ES-I3 (cell line): ENCODE measurements around the gene DFFB.
"Not testable (repeated sequence)": the region's sequence is repeated elsewhere in the genome, so short reads cannot be mapped to it uniquely, and the experiment has no call there.

Experiments
- H3K36me3 ChIP-seq: 2 replicates; pipeline ENCODE4 v1.6.1; 2013; ENCODE audit warnings: mild to moderate bottlenecking, low read length, control low read depth, moderate library complexity; ENCODE audit not compliant: insufficient read depth
- H3K4me1 ChIP-seq: 2 replicates; pipeline ENCODE4 v1.6.1; 2013; ENCODE audit warnings: mild to moderate bottlenecking, control low read depth, low read length; ENCODE audit not compliant: insufficient read depth
- H3K9ac ChIP-seq: 2 replicates; pipeline ENCODE4 v1.6.1; 2013; ENCODE audit warnings: low read depth, mild to moderate bottlenecking, low read length, moderate library complexity
- H3K9me3 ChIP-seq: 2 replicates; pipeline ENCODE4 v1.6.1; 2013; ENCODE audit warnings: mild to moderate bottlenecking, low read length, moderate library complexity; ENCODE audit not compliant: control insufficient read depth, insufficient read depth

DFFB gene

DNA sequence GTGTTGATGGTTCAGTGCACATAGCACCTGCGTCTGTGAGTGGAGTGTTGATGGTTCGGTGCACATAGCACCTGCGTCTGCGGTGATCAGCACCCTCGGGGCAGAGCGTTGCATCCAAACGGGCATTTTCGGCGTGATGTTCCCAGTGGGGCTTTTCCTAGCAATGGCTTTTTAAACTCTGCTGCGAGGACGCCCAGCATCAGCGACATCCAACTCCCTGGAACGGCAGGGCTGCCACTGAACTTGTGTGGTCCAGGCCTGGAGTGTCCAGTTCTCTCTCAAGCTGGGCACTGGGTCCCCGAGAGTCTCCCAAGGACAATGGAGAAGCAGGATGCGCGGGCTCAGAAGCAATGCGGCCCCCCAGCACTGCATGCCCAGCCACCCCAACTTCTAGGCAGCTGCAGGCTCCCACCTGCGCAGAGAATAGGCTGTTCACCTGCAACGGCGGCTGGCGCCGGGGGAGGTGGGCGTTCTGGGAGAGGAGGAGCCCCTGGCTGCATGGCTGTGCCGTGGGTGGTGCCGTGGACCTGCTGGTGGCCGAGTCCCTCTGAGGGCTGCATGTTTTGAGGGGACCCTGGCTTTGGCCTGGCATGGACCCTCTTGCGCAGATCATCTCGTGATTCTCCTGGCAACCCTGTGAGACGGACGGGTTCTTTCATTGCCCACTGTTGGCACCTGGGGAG, 52.9 kb downstream of the DFFB start:
- Histone ChIP-seq H3K4me1 (no peaks in the 10 kb centered on the region; the same call in 1 of the 2 replicates), H3K36me3 (no peaks in the 10 kb centered on the region), H3K9ac (no peak overlapping the region), H3K9me3 (no peaks in the 10 kb centered on the region)

DNA sequence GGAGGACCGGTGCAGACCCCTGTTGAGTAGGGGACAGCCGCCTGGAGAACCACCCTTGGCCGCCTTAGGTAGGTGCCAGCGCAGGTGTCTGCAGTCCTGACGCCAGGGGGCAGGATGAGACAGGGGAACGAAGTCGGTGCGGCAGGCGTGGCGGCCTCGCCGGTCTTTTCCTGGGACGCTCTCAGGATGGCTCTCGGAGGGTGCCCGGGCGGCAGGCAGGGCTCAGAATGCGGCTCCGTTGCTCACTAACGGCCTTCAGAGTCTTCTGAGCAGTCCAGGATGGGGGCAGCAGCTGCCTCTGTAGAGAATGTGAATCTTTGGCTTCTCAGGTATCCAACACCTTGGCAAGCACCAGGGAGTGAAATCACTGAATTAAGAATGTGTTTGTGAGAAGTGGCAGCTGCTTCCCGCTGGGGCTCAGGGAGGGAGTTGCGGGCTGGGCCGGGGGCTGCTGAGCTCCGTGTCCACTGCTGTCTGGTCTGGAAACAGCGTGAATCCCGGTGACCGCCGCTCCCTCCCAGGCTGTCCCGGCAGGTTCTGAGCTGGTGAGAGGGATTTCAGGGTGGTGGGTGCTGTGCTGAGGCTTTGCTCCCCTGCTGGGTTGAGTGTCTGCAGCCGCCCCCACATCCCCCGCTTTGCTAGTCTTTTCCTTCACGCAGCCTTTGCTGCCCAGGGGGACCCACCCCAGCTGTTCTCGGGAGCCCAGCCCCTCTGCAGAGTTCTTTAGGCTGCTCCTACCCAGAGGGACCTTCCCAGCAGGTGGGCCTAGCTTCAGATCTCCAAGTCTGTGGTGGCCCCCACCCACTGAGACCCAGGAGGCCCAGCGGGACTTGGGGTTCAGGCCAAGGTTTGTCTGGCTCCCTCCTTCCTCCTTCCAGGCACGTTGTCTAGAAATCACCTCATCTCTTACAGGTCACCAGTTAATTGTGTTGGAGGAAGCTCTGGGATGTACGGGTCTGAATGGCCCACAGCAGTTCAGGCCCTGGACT, 53.9 kb downstream of the DFFB start:
- Histone ChIP-seq H3K9ac (no peak overlapping the region), H3K9me3 (no peaks in the 10 kb centered on the region), H3K4me1 (no peaks in the 10 kb centered on the region; the same call in 1 of the 2 replicates), H3K36me3 (no peaks in the 10 kb centered on the region)

DNA sequence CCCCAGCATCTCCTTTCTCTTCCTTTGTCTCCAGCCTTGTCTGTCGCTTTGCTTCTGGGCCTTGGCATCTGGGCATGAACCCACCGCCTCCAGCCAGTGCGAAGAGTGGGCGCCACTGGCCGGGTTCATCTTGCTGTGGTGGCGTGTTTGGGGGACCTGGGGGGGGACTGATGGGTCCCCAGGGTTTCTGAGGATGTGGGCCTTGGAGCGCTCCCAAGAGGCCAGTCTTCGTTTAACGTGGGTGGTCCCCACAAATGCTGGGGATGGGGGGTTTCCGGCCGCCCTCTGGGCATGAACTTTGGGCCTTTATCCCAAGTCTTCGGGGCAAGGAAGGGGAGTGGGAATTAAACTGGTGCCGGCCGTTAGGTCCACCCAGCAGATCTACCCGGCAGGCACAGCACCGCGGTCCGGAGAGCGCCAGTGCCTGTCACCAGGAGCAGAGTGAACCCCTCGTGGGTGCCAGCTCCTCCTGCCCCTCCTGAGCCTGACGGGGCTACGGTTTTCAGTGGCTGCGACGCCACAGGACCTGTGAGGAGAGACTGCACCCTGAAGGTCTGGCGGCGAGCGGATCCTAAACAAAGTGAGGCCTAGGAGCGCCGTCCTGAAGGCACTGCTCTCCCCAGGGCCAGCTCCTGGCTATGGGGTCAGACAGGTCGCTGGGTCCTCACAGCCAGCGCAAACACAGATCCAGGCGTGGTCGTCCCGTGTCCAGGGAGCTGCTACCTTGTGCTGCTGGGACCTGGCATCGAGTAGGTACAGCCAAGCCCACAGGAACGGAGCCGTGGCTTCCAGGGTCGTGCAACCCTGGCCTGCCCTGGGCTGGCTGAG, 54.9 kb downstream of the DFFB start:
- no peaks in the 10 kb centered on the region; the same call in 1 of the 2 replicates for H3K4me1 ChIP-seq
- H3K36me3 ChIP-seq: no peaks in the 10 kb centered on the region
- H3K9me3 ChIP-seq: no peaks in the 10 kb centered on the region
- no peak overlapping the region for H3K9ac ChIP-seq

DNA sequence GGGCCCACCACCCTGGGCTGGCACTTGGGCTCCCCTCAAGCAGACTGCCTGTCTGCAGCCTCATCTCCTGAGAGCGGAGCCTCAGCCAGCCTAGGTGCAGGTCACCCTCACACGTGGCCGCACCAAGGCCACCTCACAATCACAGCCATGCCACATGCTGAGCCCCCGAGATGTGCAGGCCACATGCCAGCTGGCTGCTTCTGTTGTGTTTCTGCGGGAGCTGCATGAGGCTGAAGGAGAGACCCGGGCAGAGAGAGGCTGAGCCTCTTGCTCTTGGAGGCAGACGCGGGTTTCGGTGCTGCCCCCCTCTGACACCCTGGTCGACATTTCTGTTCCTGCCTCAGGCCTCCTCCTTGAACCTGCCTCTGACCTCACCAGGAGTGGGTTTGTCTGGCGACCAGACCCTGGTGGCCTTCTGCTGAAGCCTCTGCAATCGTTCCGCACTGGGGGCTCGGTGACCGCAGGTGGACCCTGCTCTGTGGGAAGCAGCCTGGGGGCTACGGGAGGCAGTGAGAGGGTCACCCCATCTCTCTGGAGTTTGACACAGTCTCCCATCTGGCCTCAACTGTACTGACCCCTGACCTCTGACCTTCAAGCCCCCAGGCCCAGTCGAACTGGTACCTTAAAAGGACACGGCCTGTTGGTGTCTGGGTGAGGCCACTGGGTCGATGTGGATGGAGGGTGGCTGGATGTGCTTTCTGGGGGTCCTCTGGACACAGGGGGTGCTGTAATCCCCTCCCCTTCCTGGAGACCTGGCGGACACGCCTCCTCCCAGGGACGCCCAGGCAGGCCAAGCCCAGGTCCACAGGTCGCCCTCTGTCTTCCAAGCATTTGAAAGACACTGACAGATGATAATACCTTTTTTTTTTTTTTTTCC, 55.8 kb downstream of the DFFB start:
- H3K9me3 ChIP-seq: no peaks in the 10 kb centered on the region
- no peaks in the 10 kb centered on the region; the same call in 1 of the 2 replicates for H3K4me1 ChIP-seq
- no peak overlapping the region for H3K9ac ChIP-seq
- H3K36me3 ChIP-seq: no peaks in the 10 kb centered on the region

DNA sequence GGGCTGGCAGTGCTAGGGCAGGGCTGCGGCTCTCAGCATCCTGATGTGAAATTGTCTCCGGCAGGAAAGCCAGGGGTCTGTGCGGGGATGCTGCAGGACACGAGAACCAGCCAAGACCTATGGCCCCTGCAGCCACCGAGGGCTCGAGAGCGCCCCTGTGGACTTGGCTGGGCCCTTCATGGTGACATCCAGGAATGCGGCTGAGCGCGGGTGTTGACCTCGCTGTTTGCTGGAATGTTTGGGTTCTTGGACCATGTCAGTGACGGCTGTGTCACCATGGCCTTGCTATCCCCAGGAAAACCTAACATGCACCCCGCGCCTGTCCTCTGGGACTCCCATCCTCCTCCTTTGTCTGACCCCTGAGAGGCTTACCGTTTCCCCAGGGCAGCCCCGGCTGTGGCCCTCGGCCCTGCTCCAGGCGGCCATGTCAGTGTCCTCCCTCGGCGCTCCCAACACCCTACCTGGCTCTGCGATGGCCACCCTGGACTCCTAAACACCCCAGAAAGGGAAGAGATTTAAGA, 57.1 kb downstream of the DFFB start:
- Histone ChIP-seq H3K9me3 (no peaks in the 10 kb centered on the region), H3K9ac (no peak overlapping the region), H3K4me1 (no peaks in the 10 kb centered on the region; the same call in 1 of the 2 replicates), H3K36me3 (no peaks in the 10 kb centered on the region)

DNA sequence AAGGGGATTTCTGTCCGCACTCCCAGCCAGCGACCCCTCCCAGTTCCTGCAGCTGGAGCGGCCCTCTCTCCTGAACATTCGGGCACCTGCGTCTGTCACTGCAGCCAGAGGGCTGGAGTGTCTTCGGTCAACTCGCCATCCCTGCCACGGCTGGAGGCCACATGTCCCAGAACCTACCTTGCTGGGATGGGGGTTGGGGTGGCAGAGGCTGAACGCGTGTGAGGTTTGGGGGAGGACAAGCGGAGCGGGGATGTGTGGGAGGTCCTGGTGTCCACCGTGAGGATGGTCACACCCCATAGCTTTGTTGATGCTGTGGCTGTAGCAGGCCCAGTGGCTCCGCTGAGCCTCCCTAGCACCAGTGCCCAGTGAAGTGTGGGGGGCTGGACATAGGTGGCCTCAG, 57.6 kb downstream of the DFFB start:
- Histone ChIP-seq H3K9ac (no peak overlapping the region), H3K4me1 (no peaks in the 10 kb centered on the region; the same call in 1 of the 2 replicates), H3K9me3 (no peaks in the 10 kb centered on the region), H3K36me3 (no peaks in the 10 kb centered on the region)

DNA sequence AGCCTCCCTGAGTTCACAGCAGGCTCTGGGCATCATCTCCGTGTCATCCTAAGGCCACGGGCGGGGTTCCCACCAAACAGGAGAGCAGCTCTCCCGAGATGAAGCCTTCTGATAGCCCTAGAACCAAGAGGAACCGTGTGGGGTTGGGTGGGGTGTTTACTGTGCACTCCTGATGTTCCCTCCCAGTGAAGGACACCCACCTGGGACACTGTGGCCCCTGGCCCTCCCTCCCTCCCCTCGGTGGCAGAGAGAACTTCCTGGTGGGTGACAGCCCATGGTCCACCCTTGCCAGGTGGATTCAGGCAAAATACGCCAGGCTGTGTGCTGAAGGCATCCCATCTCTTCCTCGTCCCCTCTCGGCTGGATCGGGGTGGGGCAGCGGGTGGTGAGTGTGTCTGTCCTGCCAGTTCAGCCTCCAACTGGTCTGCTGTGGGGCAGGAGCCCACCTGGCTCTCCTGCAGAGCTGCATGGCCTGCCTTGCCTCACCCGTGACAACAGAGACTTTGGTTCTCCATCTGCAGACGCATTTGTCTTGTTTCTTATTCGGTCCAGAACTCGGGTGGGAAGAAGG, 58.4 kb downstream of the DFFB start:
- no peaks in the 10 kb centered on the region for H3K9me3 ChIP-seq
- H3K36me3 ChIP-seq: no peaks in the 10 kb centered on the region
- H3K4me1 ChIP-seq: no peaks in the 10 kb centered on the region; the same call in 1 of the 2 replicates
- H3K9ac ChIP-seq: no peak overlapping the region

DNA sequence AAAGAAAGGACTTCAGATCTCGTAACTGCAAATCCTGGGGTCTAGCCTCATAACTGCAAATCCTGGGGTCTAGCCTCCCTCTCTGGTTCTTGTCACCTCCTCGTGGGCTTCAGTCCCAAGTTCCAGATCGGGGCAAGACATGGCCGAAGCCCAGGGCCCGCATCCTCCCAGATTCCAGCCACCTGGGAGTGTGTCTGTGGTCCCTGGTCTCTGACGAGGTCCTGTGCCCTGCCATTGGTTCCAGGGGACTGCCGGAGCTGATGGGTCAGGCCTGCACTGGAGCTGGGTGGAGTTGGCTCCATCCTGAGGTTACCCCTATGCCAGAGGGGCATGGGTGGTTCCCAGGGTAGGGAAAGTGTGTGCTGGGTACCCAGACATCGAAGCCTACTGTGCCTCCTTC, 60.5 kb downstream of the DFFB start:
- Histone ChIP-seq H3K4me1 (no peaks in the 10 kb centered on the region), H3K9me3 (no peaks in the 10 kb centered on the region), H3K36me3 (no peaks in the 10 kb centered on the region), H3K9ac (no peak overlapping the region)

DNA sequence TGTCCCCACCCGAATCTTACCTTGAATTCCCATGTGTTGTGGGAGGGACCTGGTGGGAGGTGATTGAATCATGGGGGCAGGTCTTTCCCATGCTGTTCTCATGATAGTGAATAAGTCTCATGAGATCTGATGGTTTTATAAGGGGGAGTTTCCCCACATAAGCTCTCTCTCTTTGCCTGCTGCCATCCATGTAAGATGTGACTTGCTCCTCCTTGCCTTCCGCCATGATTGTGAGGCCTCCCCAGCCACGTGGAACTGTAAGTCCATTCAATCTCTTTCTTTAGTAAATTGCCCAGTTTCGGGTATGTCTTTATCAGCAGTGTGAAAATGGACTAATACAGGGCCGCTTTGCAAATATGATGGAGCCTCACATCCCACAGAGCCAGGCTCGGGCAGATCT, 61.1 kb downstream of the DFFB start:
- not testable (repeated sequence) for H3K9ac ChIP-seq, H3K36me3 ChIP-seq, H3K4me1 ChIP-seq, H3K9me3 ChIP-seq

DNA sequence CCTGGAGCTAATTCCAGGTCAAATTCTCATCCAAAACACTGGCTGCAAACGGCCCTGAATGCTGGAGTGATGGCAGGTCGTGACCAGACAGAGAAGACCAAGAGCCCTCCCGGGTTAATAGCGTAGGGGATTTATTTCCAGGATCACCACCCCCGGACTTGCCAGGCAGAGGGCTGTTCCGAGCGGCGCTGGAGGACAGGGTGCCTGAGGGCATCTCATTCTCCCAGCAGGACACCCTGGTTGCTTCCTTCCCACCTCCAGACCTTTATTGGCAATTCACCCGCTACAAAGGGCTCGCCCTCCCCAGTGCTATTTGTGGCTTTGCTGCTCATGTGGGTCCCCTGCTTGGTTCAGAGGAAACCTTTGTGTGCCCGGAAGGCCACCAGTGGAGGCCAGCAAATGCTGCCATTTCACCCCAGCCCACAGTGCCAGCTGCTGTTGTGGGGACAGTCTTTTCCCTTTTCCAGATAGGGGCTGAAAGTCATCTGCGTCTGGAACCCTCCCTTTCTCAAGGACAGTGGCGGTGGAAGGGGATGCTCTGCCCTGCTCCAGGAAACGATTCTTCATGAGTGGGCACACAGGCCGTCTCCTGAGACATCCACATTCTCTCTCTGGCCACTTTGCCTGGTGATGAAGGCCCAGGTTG, 61.8 kb downstream of the DFFB start:
- no peaks in the 10 kb centered on the region for H3K9me3 ChIP-seq

DNA sequence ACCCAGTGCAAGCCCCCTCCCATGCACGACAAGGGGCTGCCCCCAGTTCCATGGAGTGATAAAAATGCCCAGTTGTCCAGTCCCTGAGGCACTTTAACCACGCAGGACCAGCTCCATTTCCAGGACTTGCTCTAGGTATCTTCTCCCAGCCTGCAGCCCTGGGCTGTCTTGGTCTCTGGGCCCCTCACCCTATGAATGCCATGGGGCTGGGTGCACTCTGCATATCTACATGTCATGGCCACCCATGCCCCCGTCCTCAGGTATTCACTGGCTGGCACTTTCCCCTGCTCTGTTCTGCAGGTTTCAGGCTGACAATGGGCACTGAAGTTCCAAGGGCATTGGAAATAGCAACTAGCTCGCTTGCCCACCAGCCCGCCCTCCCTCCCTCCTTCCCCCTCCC, 62.4 kb downstream of the DFFB start:
- Histone ChIP-seq H3K9ac (no peak overlapping the region), H3K4me1 (no peaks in the 10 kb centered on the region), H3K36me3 (no peaks in the 10 kb centered on the region), H3K9me3 (no peaks in the 10 kb centered on the region)

More for the DNA sequence above, 61.8 kb downstream of the DFFB start:
- Histone ChIP-seq H3K9ac (no peak overlapping the region), H3K4me1 (no peaks in the 10 kb centered on the region), H3K36me3 (no peaks in the 10 kb centered on the region)

DNA sequence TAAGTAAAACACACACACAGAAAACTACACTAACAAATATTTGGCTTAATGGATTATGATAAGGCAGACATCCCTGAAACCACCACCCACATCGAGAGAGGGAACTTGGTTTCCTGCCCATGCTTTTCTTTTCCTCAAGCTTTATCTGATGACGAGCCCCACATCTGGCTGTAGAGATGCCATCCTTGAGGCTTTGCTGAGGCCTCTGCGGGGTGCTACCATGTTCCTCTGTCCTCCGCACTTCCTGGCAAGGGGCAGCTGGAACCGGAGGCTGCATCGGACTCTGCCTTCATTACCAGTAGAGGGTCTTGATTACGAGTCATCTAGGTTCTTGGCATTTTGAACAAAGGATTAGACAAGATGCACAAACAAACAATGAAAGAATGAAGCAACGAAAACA, 64.5 kb downstream of the DFFB start:
- Histone ChIP-seq H3K4me1 (no peaks in the 10 kb centered on the region), H3K9ac (no peak overlapping the region), H3K9me3 (no peaks in the 10 kb centered on the region), H3K36me3 (no peaks in the 10 kb centered on the region)
